ENCODE measurements around the gene SKP1.

DNA sequence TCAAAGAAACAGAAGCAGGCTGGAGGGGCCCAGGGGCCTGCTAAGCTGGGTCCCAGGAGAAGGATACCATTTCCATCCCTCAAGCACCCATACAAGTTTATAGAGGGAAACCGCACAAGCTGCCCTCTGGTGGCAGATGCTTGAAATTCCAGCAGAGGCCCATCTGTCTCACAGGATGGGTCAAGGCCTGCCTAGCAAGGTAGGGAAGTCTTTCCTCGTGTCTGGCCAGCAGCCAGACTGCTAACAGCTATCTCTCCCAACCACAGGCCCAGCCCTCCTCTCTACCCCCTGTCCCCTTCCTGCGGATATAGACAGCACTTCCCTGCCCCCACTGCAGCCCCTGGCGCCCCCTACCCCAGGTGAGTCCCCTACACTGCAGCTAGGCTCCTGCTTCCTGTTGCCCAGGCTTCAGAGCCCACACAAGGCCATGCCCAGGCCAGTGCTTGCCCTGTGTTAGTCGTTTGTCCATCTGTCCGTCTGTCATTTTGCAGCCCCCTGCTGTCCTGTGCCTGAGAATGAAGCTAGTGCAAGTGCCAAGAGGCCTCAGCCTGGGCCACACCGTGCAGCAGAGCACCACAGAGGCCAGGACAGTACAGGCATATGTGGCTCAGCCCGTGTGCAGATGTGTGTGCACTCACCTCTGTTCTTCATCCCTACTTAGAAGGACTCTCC, 36.1 kb downstream of the SKP1 start:
- TF ChIP-seq, protein P1, sequence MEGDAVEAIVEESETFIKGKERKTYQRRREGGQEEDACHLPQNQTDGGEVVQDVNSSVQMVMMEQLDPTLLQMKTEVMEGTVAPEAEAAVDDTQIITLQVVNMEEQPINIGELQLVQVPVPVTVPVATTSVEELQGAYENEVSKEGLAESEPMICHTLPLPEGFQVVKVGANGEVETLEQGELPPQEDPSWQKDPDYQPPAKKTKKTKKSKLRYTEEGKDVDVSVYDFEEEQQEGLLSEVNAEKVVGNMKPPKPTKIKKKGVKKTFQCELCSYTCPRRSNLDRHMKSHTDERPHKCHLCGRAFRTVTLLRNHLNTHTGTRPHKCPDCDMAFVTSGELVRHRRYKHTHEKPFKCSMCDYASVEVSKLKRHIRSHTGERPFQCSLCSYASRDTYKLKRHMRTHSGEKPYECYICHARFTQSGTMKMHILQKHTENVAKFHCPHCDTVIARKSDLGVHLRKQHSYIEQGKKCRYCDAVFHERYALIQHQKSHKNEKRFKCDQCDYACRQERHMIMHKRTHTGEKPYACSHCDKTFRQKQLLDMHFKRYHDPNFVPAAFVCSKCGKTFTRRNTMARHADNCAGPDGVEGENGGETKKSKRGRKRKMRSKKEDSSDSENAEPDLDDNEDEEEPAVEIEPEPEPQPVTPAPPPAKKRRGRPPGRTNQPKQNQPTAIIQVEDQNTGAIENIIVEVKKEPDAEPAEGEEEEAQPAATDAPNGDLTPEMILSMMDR (IDR thresholded peaks at IDR 0.05), result peak; percentile 44 to 57 (median 47)
- TF ChIP-seq EP300 (IDR thresholded peaks at IDR 0.05), result no peak
- TF ChIP-seq POLR2AphosphoS5 (IDR thresholded peaks at IDR 0.05), result no peak
